Liver (tissue), 9 donors: ENCODE data around the gene ARID3A. TPM values are rescaled to one million over a fixed set of nuclear protein-coding genes. Genes with fewer than 3 reads are reported as not detected.

Experiments
- DNase-seq: peaks from one replicate; pipeline ENCODE4 v3.0.0-alpha.2; 2017; ENCODE audit warnings: low spot score
- H3K27ac ChIP-seq, 2 donors: one replicate each; pipeline ENCODE4 v1.7.0; 2013; ENCODE audit warnings: inconsistent platforms in 2 of 2, low read length in 2 of 2, control low read depth in 1 of 2, low read depth in 1 of 2, mild to moderate bottlenecking in 1 of 2
- H3K27me3 ChIP-seq, 4 donors: one replicate each; pipeline versions ENCODE4 v1.6.1 to v1.7.0; 2013; ENCODE audit warnings: low read length in 3 of 4, inconsistent platforms in 1 of 4, mild to moderate bottlenecking in 1 of 4, moderate library complexity in 1 of 4; ENCODE audit not compliant: control insufficient read depth in 4 of 4, insufficient read depth in 4 of 4
- H3K36me3 ChIP-seq, 4 donors: one replicate each; pipeline versions ENCODE4 v1.6.1 to v1.7.0; 2013; ENCODE audit warnings: low read length in 3 of 4, mild to moderate bottlenecking in 3 of 4, low read depth in 1 of 4, moderate library complexity in 1 of 4; ENCODE audit not compliant: control insufficient read depth in 4 of 4, insufficient read depth in 3 of 4
- H3K4me1 ChIP-seq, 4 donors: one replicate each; pipeline versions ENCODE4 v1.6.1 to v1.7.0; 2013; ENCODE audit warnings: low read length in 3 of 4, mild to moderate bottlenecking in 3 of 4, moderate library complexity in 1 of 4; ENCODE audit not compliant: control insufficient read depth in 4 of 4, insufficient read depth in 4 of 4
- H3K4me3 ChIP-seq, 3 donors: one replicate each; pipeline versions ENCODE4 v1.6.1 to v1.7.0; 2013; ENCODE audit warnings: low read length in 3 of 3, control low read depth in 1 of 3, low read depth in 1 of 3, mild to moderate bottlenecking in 1 of 3
- H3K9ac ChIP-seq, 2 donors: one replicate each; pipeline ENCODE4 v1.7.0; 2013; ENCODE audit warnings: low read length in 2 of 2, mild to moderate bottlenecking in 2 of 2, moderate library complexity in 2 of 2, control low read depth in 1 of 2, low read depth in 1 of 2
- H3K9me3 ChIP-seq, 4 donors: one replicate each; pipeline versions ENCODE4 v1.6.1 to v1.7.0; 2013; ENCODE audit warnings: low read length in 3 of 4; ENCODE audit not compliant: control insufficient read depth in 4 of 4
- CTCF ChIP-seq: fragments of 150-350 bp; IDR thresholded peaks from 2 replicates; pipeline ENCODE4 v1.5.1; 2017; ENCODE audit warnings: improper control_type of control experiment, low read depth, low read length; ENCODE audit not compliant: missing input control
- FOXA1 ChIP-seq: IDR thresholded peaks from 2 replicates; pipeline ENCODE4 v1.6.1; 2016; ENCODE audit warnings: antibody characterized with exemption
- GABPA ChIP-seq, 2 donors: IDR thresholded peaks in 1 of 2; conservative IDR thresholded peaks in 1 of 2; 2 replicates each; pipeline ENCODE4 v1.6.1; 2016; ENCODE audit warnings: antibody characterized with exemption in 2 of 2, mild to moderate bottlenecking in 1 of 2, moderate library complexity in 1 of 2
- HNF4G ChIP-seq: IDR thresholded peaks from 2 replicates; pipeline ENCODE4 v1.6.1; 2016; ENCODE audit warnings: antibody characterized with exemption
- RXRA ChIP-seq, 2 donors: IDR thresholded peaks; 2 replicates each; pipeline ENCODE4 v1.6.1; 2017 to 2018; ENCODE audit warnings: antibody characterized with exemption in 2 of 2, mild to moderate bottlenecking in 1 of 2
- SP1 ChIP-seq: IDR thresholded peaks from 2 replicates; pipeline ENCODE4 v1.6.1; 2018; ENCODE audit warnings: antibody characterized with exemption, mild to moderate bottlenecking
- TAF1 ChIP-seq: conservative IDR thresholded peaks from 2 replicates; pipeline ENCODE4 v1.6.1; 2016; ENCODE audit warnings: antibody characterized with exemption, mild to moderate bottlenecking
- YY1 ChIP-seq: IDR thresholded peaks from 2 replicates; pipeline ENCODE4 v1.6.1; 2016; ENCODE audit warnings: antibody characterized with exemption, mild to moderate bottlenecking
- WGBS: extraction: QIAGEN DNeasy Blood & Tissue Kit; methylation state at CpG from one replicate; pipeline ENCODE4 v1.1.7; 2013; 5-methylcytosine and 5-hydroxymethylcytosine counted together
- polyA plus RNA-seq, 2 donors: library from polyadenylated mRNA; stranded (reverse) in 1 of 2; unstranded in 1 of 2; fragments of 200-250 nt in 1 of 2; fragments of >200 nt in 1 of 2; fragmentation: Nextera tagmentation in 1 of 2; extraction: Ambion mirVana in 1 of 2; gene quantifications; one replicate each; pipeline versions ENCODE4 v1.2.1 to v1.2.3, GENCODE V29; 2013 to 2015
- total RNA-seq, 2 donors: library from RNA; depleted of rRNA; stranded (reverse); fragments of >200 nt; gene quantifications; one replicate each; pipeline ENCODE4 v1.2.3, GENCODE V29; 2014
- TF ChIP-seq, protein P1 (sequence below): IDR thresholded peaks from 2 replicates; pipeline ENCODE4 v1.6.1; 2016; ENCODE audit warnings: antibody characterized with exemption
- donor health status: healthy.
- donor health status: healthy.
- donor health status: healthy.
- donor health status: healthy.
- donor health status: healthy.

The ARID3A gene
- total and polyA plus RNA-seq, 4 donors: 0.74 to 42.4 (median 3.1) TPM

DNA sequence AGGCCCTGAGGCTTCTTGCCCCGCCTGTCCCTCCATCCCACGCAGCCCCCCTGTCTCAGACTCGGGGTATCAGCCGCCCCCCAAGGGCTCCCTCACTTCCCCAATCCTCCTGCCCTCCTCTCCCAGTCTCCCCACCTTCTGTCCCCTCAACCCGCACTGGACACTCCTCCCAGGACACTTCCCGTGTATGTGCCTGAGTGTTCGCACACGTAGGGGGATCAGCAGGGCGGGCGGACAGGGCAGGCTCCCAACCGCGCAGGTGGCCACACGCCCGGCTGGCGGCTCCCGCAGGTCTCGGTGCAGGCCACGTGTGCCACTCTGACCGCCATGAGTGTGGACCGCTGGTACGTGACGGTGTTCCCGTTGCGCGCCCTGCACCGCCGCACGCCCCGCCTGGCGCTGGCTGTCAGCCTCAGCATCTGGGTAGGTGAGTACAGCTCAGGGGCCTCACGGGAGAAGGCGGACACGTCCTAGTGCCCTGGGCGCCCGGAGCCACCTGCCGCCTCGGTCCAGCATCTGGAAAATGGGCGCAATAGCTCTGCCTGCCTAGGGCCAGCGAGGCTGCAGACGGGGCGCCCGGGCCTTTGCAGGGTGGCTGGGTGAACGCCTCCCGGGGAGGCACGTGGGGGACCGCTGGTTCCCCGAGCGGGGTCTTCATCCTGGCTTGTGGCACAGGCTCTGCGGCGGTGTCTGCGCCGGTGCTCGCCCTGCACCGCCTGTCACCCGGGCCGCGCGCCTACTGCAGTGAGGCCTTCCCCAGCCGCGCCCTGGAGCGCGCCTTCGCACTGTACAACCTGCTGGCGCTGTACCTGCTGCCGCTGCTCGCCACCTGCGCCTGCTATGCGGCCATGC is 6.4 kb upstream of the ARID3A start:
- Histone ChIP-seq H3K4me3 (peak overlapping the region in 1 of 3 donors; percentile 25), H3K27ac (no peak overlapping the region), H3K36me3 (no peaks in the 10 kb centered on the region), H3K27me3 (peaks cover 0 to 15% (median 3%) of the 10 kb centered on the region in 4 donors), H3K9me3 (no peaks in the 10 kb centered on the region), H3K4me1 (peaks cover 0 to 29% (median 14%) of the 10 kb centered on the region in 4 donors), H3K9ac (no peak overlapping the region)
- no peak for TF ChIP-seq CTCF
- 4% methylated on average over 68 of the region's 68 CpGs for WGBS
- no peak for DNase-seq

DNA sequence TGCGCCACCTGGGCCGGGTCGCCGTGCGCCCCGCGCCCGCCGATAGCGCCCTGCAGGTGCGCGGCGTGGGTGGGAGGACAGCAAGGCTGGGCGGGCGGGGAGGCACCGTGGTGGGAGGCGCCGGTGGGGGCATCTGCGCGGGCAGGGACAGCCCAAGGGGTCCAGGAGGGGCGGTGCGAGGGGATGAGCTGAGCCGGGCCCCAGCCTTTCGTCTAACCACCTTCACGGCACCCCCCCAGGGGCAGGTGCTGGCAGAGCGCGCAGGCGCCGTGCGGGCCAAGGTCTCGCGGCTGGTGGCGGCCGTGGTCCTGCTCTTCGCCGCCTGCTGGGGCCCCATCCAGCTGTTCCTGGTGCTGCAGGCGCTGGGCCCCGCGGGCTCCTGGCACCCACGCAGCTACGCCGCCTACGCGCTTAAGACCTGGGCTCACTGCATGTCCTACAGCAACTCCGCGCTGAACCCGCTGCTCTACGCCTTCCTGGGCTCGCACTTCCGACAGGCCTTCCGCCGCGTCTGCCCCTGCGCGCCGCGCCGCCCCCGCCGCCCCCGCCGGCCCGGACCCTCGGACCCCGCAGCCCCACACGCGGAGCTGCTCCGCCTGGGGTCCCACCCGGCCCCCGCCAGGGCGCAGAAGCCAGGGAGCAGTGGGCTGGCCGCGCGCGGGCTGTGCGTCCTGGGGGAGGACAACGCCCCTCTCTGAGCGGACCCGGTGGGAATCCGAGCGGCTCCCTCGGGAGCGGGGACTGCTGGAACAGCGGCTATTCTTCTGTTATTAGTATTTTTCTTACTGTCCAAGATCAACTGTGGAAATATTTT is 5.6 kb upstream of the ARID3A start:
- no peaks in the 10 kb centered on the region for H3K9me3 ChIP-seq
- no peaks in the 10 kb centered on the region for H3K36me3 ChIP-seq
- 3% methylated on average over 84 of the region's 84 CpGs for WGBS
- TF ChIP-seq GABPA (IDR thresholded peaks at IDR 0.05 in 1 of 2, conservative IDR thresholded peaks at IDR 0.05 in 1 of 2): no peak
- TF ChIP-seq YY1: no peak
- TF ChIP-seq FOXA1: no peak
- TF ChIP-seq TAF1: no peak
- TF ChIP-seq SP1: no peak
- TF ChIP-seq, protein P1, sequence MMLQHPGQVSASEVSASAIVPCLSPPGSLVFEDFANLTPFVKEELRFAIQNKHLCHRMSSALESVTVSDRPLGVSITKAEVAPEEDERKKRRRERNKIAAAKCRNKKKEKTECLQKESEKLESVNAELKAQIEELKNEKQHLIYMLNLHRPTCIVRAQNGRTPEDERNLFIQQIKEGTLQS: no peak
- H3K4me3 ChIP-seq: peak overlapping the region in 1 of 3 donors; percentile 25
- no peak for DNase-seq
- H3K4me1 ChIP-seq: peaks cover 4 to 35% (median 20%) of the 10 kb centered on the region in 4 donors
- peaks cover 0 to 15% (median 3%) of the 10 kb centered on the region in 4 donors for H3K27me3 ChIP-seq
- no peak overlapping the region for H3K9ac ChIP-seq
- no peak overlapping the region for H3K27ac ChIP-seq

GRCh38 chr19:924553-925086 is 1.2 kb upstream of the ARID3A start:
- WGBS: 16% methylated on average over 31 of the region's 31 CpGs
- H3K27me3 ChIP-seq: peaks cover 0 to 9% (median 1%) of the 10 kb centered on the region in 4 donors
- peaks cover 11 to 38% (median 26%) of the 10 kb centered on the region in 4 donors for H3K4me1 ChIP-seq
- TF ChIP-seq RXRA (IDR thresholded peaks at IDR 0.05) (no peak), HNF4G (no peak)
- no peak for DNase-seq
- H3K27ac ChIP-seq: peak overlapping the region in 1 of 2 donors; percentile 72
- peak overlapping the region; percentile 58 to 90 (median 66) for H3K4me3 ChIP-seq
- no peaks in the 10 kb centered on the region for H3K36me3 ChIP-seq
- H3K9me3 ChIP-seq: no peaks in the 10 kb centered on the region
- no peak overlapping the region for H3K9ac ChIP-seq
